Measurements from ENCODE around the gene POLQ. TPM values are rescaled to one million over a fixed set of nuclear protein-coding genes. Genes with fewer than 3 reads are reported as not detected.

The POLQ gene
- total and polyA plus RNA-seq, 7 donors: 0.01 to 0.90 (median 0.17) TPM

GRCh38 chr3:121562148-121562547 is 16.4 kb upstream of the POLQ start:
- Histone ChIP-seq H3K36me3 (ENCODE audit: insufficient read depth in 1 of 2, low read depth in 1 of 2) (no peaks in the 10 kb centered on the region), H3K9me3 (no peaks in the 10 kb centered on the region), H3K27ac (no peak overlapping the region), H3K4me3 (no peak overlapping the region), H3K4me1 (no peaks in the 10 kb centered on the region), H3K27me3 (ENCODE audit: insufficient read depth in 3 of 3, low read length in 2 of 3) (no peaks in the 10 kb centered on the region)
- no peak for TF ChIP-seq CTCF (IDR thresholded peaks at IDR 0.05)
- DNase-seq (no peak), ATAC-seq (no peak)
- intact Hi-C loops (cut with DNase I): no loop called here

GRCh38 chr3:121557426-121557934 is 11.7 kb upstream of the POLQ start:
- ATAC-seq (no peak), DNase-seq (no peak)
- H3K4me3 ChIP-seq: no peak overlapping the region
- H3K27me3 ChIP-seq (ENCODE audit: insufficient read depth in 3 of 3, low read length in 2 of 3): no peaks in the 10 kb centered on the region
- no peak for TF ChIP-seq CTCF (IDR thresholded peaks at IDR 0.05)
- H3K9me3 ChIP-seq: no peaks in the 10 kb centered on the region
- H3K36me3 ChIP-seq (ENCODE audit: insufficient read depth in 1 of 2, low read depth in 1 of 2): no peaks in the 10 kb centered on the region
- intact Hi-C loops (cut with DNase I): no loop called here
- no peaks in the 10 kb centered on the region for H3K4me1 ChIP-seq
- WGBS, 3 donors: 90 to 96% (median 91%) methylated on average over 5 of the region's 5 CpGs
- no peak overlapping the region for H3K27ac ChIP-seq

GRCh38 chr3:121552797-121553196 is 7.0 kb upstream of the POLQ start:
- no peaks in the 10 kb centered on the region for H3K27me3 ChIP-seq (ENCODE audit: insufficient read depth in 3 of 3, low read length in 2 of 3)
- intact Hi-C loops (cut with DNase I): loop anchor here in 1 of 2 donors (5.0 kb wide), 1 partner anchor 95 kb away; no protein-coding TSS in a partner anchor
- H3K27ac ChIP-seq: no peak overlapping the region
- no peak for DNase-seq
- no peak for TF ChIP-seq CTCF (IDR thresholded peaks at IDR 0.05)
- H3K9me3 ChIP-seq: no peaks in the 10 kb centered on the region
- H3K4me1 ChIP-seq: no peaks in the 10 kb centered on the region
- ATAC-seq: no peak
- no peaks in the 10 kb centered on the region for H3K36me3 ChIP-seq (ENCODE audit: insufficient read depth in 1 of 2, low read depth in 1 of 2)
- no peak overlapping the region for H3K4me3 ChIP-seq
- WGBS, 3 donors: 79 to 85% (median 82%) methylated on average over 3 of the region's 3 CpGs

GRCh38 chr3:121552379-121552778 is 6.6 kb upstream of the POLQ start:
- no peak for ATAC-seq
- no peak for TF ChIP-seq CTCF (IDR thresholded peaks at IDR 0.05)
- Histone ChIP-seq H3K27ac (no peak overlapping the region), H3K27me3 (ENCODE audit: insufficient read depth in 3 of 3, low read length in 2 of 3) (no peaks in the 10 kb centered on the region), H3K36me3 (ENCODE audit: insufficient read depth in 1 of 2, low read depth in 1 of 2) (no peaks in the 10 kb centered on the region), H3K9me3 (no peaks in the 10 kb centered on the region), H3K4me3 (peak overlapping the region; percentile 29), H3K4me1 (no peaks in the 10 kb centered on the region)
- intact Hi-C loops (cut with DNase I): loop anchor here in 1 of 2 donors (5.0 kb wide), 1 partner anchor 95 kb away; no protein-coding TSS in a partner anchor
- DNase-seq: no peak
- WGBS, 3 donors: 42 to 50% (median 50%) methylated on average over 4 of the region's 4 CpGs

- ATAC-seq: no peak
- no peaks in the 10 kb centered on the region for H3K27me3 ChIP-seq (ENCODE audit: insufficient read depth in 3 of 3, low read length in 2 of 3)
- H3K36me3 ChIP-seq (ENCODE audit: insufficient read depth in 1 of 2, low read depth in 1 of 2): no peaks in the 10 kb centered on the region
- intact Hi-C loops (cut with DNase I): loop anchor here (5.0 to 10.0 kb wide), 9 partner anchors 47 to 1140 kb away; partner anchors contain the start of genes EAF2 (in 1 of the 2), FAM162A (in 1 of the 2), FBXO40 (in 1 of the 2) and IQCB1 (in 1 of the 2)
- H3K4me1 ChIP-seq: peaks cover 6% of the 10 kb centered on the region
- peak overlapping the region; percentile 75 for H3K4me3 ChIP-seq
- WGBS, 3 donors: 2% methylated on average over 18 of the region's 18 CpGs
- no peaks in the 10 kb centered on the region for H3K9me3 ChIP-seq
- H3K27ac ChIP-seq: no peak overlapping the region
- no peak for DNase-seq
- no peak for TF ChIP-seq CTCF (IDR thresholded peaks at IDR 0.05)
Observed at GRCh38 chr3:121545049-121545573, 677 bp downstream of the POLQ start.
